HepG2 (cell line): ENCODE results near the gene AS3MT. TPM values are rescaled to one million over a fixed set of nuclear protein-coding genes. Genes with fewer than 3 reads are reported as not detected.

Experiments
- AGO2 ChIP-seq: fragments of 200-400 bp; formaldehyde crosslinking; optimal IDR thresholded peaks from 2 replicates; pipeline ENCODE3; 2017; ENCODE audit warnings: mild to moderate bottlenecking, low read depth, low read length, moderate library complexity
- ATM ChIP-seq: fragments of 450-650 bp; IDR thresholded peaks from 2 replicates; pipeline ENCODE4 v1.7.1; 2017; ENCODE audit warnings: mild to moderate bottlenecking, borderline replicate concordance
- BORCS8-MEF2B ChIP-seq: sonication (generic); formaldehyde crosslinking; IDR thresholded peaks from 2 replicates; pipeline ENCODE4 v1.8.0; 2022; ENCODE audit warnings: mild to moderate bottlenecking, missing genetic modification reagents
- GZF1 ChIP-seq: sonication (generic); formaldehyde crosslinking; IDR thresholded peaks from 2 replicates; pipeline ENCODE4 v1.5.1; 2020; ENCODE audit warnings: mild to moderate bottlenecking, missing genetic modification reagents
- HMGA1 ChIP-seq: sonication (generic); formaldehyde crosslinking; conservative IDR thresholded peaks from 2 replicates; pipeline ENCODE4 v1.4.0; 2020; ENCODE audit warnings: missing genetic modification reagents
- HNRNPLL ChIP-seq: fragments of 200-400 bp; formaldehyde crosslinking; IDR thresholded peaks from 2 replicates; pipeline ENCODE4 v1.6.1; 2017; ENCODE audit warnings: mild to moderate bottlenecking, low read depth, low read length; ENCODE audit not compliant: poor library complexity, severe bottlenecking
- JARID2 ChIP-seq: sonication (generic); formaldehyde crosslinking; IDR thresholded peaks from 2 replicates; pipeline ENCODE4 v1.8.1; 2023; ENCODE audit warnings: missing genetic modification reagents, inconsistent platforms; ENCODE audit not compliant: insufficient replicate concordance
- JUN ChIP-seq: sonication (generic); formaldehyde crosslinking; IDR thresholded peaks from 2 replicates; pipeline ENCODE4 v1.4.0; 2020; ENCODE audit warnings: mild to moderate bottlenecking, missing genetic modification reagents
- REPIN1 ChIP-seq: sonication (generic); formaldehyde crosslinking; IDR thresholded peaks from 2 replicates; pipeline ENCODE4 v1.8.0; 2022; ENCODE audit warnings: missing genetic modification reagents, low read depth, mild to moderate bottlenecking, borderline replicate concordance
- RXRB ChIP-seq: IDR thresholded peaks from 2 replicates; pipeline ENCODE4 v1.6.1; 2016; ENCODE audit warnings: borderline replicate concordance, missing genetic modification reagents, missing compliant biosample characterization
- SAP130 ChIP-seq: IDR thresholded peaks from 2 replicates; pipeline ENCODE4 v1.6.1; 2016; ENCODE audit warnings: low read depth
- SOX5 ChIP-seq: IDR thresholded peaks from 2 replicates; pipeline ENCODE4 v1.6.1; 2016; ENCODE audit warnings: borderline replicate concordance
- THAP11 ChIP-seq: IDR thresholded peaks from 2 replicates; pipeline ENCODE4 v1.6.1; 2016; ENCODE audit warnings: missing biosample characterization, missing genetic modification reagents
- ZNF142 ChIP-seq: sonication (generic); formaldehyde crosslinking; IDR thresholded peaks from 2 replicates; pipeline ENCODE4 v1.4.0; 2020; ENCODE audit warnings: missing genetic modification reagents
- ZNF20 ChIP-seq: sonication (generic); formaldehyde crosslinking; IDR thresholded peaks from 2 replicates; pipeline ENCODE4 v1.4.0; 2020; ENCODE audit warnings: mild to moderate bottlenecking, moderate library complexity, missing genetic modification reagents
- ZNF205 ChIP-seq: IDR thresholded peaks from 2 replicates; pipeline ENCODE4 v1.6.1; 2018; ENCODE audit warnings: missing biosample characterization, missing genetic modification reagents
- ZNF510 ChIP-seq: sonication (generic); formaldehyde crosslinking; IDR thresholded peaks from 2 replicates; pipeline ENCODE4 v1.4.0; 2020; ENCODE audit warnings: low read depth, mild to moderate bottlenecking, missing genetic modification reagents
- ZNF556 ChIP-seq: sonication (generic); formaldehyde crosslinking; IDR thresholded peaks from 2 replicates; pipeline ENCODE4 v1.4.0; 2020; ENCODE audit warnings: mild to moderate bottlenecking, missing genetic modification reagents, borderline replicate concordance
- ZNF678 ChIP-seq: sonication (generic); formaldehyde crosslinking; IDR thresholded peaks from 2 replicates; pipeline ENCODE4 v1.4.0; 2020; ENCODE audit warnings: mild to moderate bottlenecking, missing genetic modification reagents
- polyA plus RNA-seq, 8 experiments: library from polyadenylated mRNA; depleted of rRNA in 3 of 8; stranded (reverse) in 7 of 8; unstranded in 1 of 8; fragments of >200 nt; fragmentation: Illumina TruSeq in 4 of 8; extraction: Trizol in 4 of 8; gene quantifications; 2 replicates each; pipeline versions ENCODE4 v1.2.1 to v1.2.3, GENCODE V29; 2011 to 2016; ENCODE audit warnings: low read depth in 4 of 8, missing spikeins in 1 of 8, mixed read lengths in 1 of 8; ENCODE audit not compliant: insufficient read depth in 1 of 8
- total RNA-seq, 5 experiments: library from RNA; depleted of rRNA; stranded (reverse); fragments of >200 nt; fragmentation: Illumina TruSeq; extraction: Trizol; gene quantifications; 2 replicates each; pipeline ENCODE4 v1.2.3, GENCODE V29; 2016; ENCODE audit warnings: low read depth in 1 of 5
- TF ChIP-seq, protein P1 (sequence below): sonication (generic); formaldehyde crosslinking; IDR thresholded peaks from 2 replicates; pipeline ENCODE4 v1.4.0; 2020; ENCODE audit warnings: missing genetic modification reagents, borderline replicate concordance
- TF ChIP-seq, protein P2 (sequence below): sonication (generic); formaldehyde crosslinking; IDR thresholded peaks from 2 replicates; pipeline ENCODE4 v1.4.0; 2020; ENCODE audit warnings: missing genetic modification reagents

AS3MT gene
- total and polyA plus RNA-seq, 2 of the 13 experiments (the other 11 are each of a cell fraction or from before 2014, with no cell fraction given), result 8.7 to 17.4 TPM

DNA sequence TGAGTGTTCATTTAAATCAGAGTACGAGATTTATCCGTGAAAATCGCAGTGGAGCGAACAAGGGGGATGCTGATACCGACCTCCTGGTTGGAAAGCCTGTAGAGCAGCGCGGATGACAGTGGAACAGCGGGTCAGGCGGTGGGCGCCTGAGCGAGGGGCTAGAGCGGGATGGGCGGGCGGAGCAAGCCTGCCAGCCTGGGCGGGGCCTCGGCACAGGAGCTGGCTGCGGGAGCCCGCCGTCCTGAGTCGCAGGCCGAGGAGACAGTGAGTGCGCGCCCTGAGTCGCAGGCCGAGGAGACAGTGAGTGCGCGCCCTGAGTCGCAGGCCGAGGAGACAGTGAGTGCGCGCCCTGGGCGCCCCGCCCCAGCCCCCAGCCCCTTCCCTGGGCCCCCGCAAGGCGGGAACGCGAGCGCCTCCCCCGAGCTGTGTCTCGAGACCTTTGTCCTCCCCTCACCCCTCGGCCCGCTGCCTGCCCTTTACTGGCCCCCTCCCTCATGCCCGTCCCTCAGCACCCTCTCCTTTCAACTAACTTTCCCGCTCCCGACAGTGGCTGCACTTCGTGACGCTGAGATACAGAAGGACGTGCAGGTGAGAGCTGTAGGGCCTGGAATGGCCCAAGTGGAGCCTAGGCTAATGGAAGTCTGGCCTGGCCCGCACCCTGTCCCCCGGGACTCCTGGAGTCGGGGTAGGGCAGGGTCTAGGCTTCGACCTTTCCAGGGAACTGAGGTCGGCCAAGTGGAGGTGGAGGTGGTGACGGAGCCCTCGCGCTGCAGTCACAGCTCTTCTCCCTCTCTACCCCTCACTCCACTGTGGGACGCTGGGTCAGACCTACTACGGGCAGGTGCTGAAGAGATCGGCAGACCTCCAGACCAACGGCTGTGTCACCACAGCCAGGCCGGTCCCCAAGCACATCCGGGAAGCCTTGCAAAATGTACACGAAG lies at the start of gene AS3MT (continued):
- TF ChIP-seq ZNF142 (CRISPR knock-in tag) (peak; percentile 45; the same call in 1 of the 2 replicates), REPIN1 (peak; percentile 63; the same call in 1 of the 2 replicates), ZNF678 (CRISPR knock-in tag) (0 out of 2 replicates have a peak, but pooled peaks have one; percentile 55), ZNF556 (CRISPR knock-in tag) (peak; percentile 72; the same call in 1 of the 2 replicates), HNRNPLL (peak; percentile 51), BORCS8-MEF2B (CRISPR knock-in tag) (peak; percentile 88), THAP11 (CRISPR knock-in tag) (0 out of 2 replicates have a peak, but pooled peaks have one; percentile 19), ZNF205 (peak; percentile 60; the same call in 1 of the 2 replicates), ZNF20 (CRISPR knock-in tag) (0 out of 2 replicates have a peak, but pooled peaks have one; percentile 76), JUN (CRISPR knock-in tag) (peak; percentile 57; the same call in 1 of the 2 replicates), ATM (no peak), SAP130 (peak; percentile 10; the same call in 1 of the 2 replicates), JARID2 (peak; percentile 55), SOX5 (CRISPR knock-in tag) (no peak), AGO2 (peak; percentile 86), GZF1 (CRISPR knock-in tag) (0 out of 2 replicates have a peak, but pooled peaks have one; percentile 43), RXRB (CRISPR knock-in tag) (peak; percentile 20; the same call in 1 of the 2 replicates), HMGA1 (CRISPR knock-in tag) (no peak), ZNF510 (CRISPR knock-in tag) (peak; percentile 47; the same call in 1 of the 2 replicates)
- TF ChIP-seq, protein P1, sequence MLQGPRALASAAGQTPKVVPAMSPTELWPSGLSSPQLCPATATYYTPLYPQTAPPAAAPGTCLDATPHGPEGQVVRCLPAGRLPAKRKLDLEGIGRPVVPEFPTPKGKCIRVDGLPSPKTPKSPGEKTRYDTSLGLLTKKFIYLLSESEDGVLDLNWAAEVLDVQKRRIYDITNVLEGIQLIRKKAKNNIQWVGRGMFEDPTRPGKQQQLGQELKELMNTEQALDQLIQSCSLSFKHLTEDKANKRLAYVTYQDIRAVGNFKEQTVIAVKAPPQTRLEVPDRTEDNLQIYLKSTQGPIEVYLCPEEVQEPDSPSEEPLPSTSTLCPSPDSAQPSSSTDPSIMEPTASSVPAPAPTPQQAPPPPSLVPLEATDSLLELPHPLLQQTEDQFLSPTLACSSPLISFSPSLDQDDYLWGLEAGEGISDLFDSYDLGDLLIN (CRISPR knock-in tag), result no peak
- TF ChIP-seq, protein P2, sequence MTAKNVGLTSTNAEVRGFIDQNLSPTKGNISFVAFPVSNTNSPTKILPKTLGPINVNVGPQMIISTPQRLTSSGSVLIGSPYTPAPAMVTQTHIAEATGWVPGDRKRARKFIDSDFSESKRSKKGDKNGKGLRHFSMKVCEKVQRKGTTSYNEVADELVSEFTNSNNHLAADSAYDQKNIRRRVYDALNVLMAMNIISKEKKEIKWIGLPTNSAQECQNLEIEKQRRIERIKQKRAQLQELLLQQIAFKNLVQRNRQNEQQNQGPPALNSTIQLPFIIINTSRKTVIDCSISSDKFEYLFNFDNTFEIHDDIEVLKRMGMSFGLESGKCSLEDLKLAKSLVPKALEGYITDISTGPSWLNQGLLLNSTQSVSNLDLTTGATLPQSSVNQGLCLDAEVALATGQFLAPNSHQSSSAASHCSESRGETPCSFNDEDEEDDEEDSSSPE, result peak; percentile 88
